Prostate gland (tissue), 2 donors: Measurements from ENCODE around the gene ERBIN.

ENCODE experiments used
- CTCF ChIP-seq, 4 experiments: fragments of 200-600 bp in 2 of 4; fragments of 450-650 bp in 2 of 4; sonication (generic) in 2 of 4; IDR thresholded peaks; 1 replicate in 3 of 4; 2 replicates in 1 of 4; pipeline ENCODE4 v1.5.1; 2016 to 2019; ENCODE audit warnings: antibody characterized with exemption in 4 of 4, mild to moderate bottlenecking in 2 of 4, moderate library complexity in 2 of 4
- POLR2A ChIP-seq: fragments of 450-650 bp; IDR thresholded peaks from one replicate; pipeline ENCODE4 v1.6.1; 2016; ENCODE audit warnings: antibody characterized with exemption, mild to moderate bottlenecking
- POLR2AphosphoS5 ChIP-seq: sonication (generic); formaldehyde crosslinking; IDR thresholded peaks from one replicate; pipeline ENCODE4 v1.6.1; 2017; ENCODE audit warnings: antibody characterized with exemption

GRCh38 chr5:65892801-65893200, 33.6 kb upstream of the ERBIN start:
- TF ChIP-seq CTCF (IDR thresholded peaks at IDR 0.05) (no peak), POLR2AphosphoS5 (no peak), POLR2A (no peak)
